ENCODE results near the gene KLHL12.

The KLHL12 gene

GRCh38 chr1:202926581-202927491 is at the start of gene KLHL12:
Gene KLHL12 (minus strand): TSS chr1:202927234. CDS start chr1:202925162, 2,072 bp downstream.
- DNase-seq (ENCODE audit: low read depth), result peak; percentile 83

- no peak for DNase-seq (ENCODE audit: low read depth)
Measured at GRCh38 chr1:202976633-202977032, 49.6 kb upstream of the KLHL12 start.

- no peak for DNase-seq (ENCODE audit: low read depth)
Measured at GRCh38 chr1:202974856-202975255, 47.8 kb upstream of the KLHL12 start.

- DNase-seq (ENCODE audit: low read depth), result no peak
Measured at GRCh38 chr1:202972046-202972445, 45.0 kb upstream of the KLHL12 start.

- DNase-seq (ENCODE audit: low read depth), result peak; percentile 8
Measured at GRCh38 chr1:202968895-202969295, 41.9 kb upstream of the KLHL12 start.

- no peak for DNase-seq (ENCODE audit: low read depth)
Measured at GRCh38 chr1:202968351-202968750, 41.3 kb upstream of the KLHL12 start.

- no peak for DNase-seq (ENCODE audit: low read depth)
Measured at GRCh38 chr1:202967684-202968281, 40.7 kb upstream of the KLHL12 start.

GRCh38 chr1:202966006-202966898 is 39.2 kb upstream of the KLHL12 start:
- DNase-seq (ENCODE audit: low read depth), result no peak

- DNase-seq (ENCODE audit: low read depth), result no peak
Measured at GRCh38 chr1:202965422-202965821, 38.4 kb upstream of the KLHL12 start.

- DNase-seq (ENCODE audit: low read depth), result no peak
Measured at GRCh38 chr1:202964791-202965410, 37.9 kb upstream of the KLHL12 start.

- DNase-seq (ENCODE audit: low read depth), result no peak
Measured at GRCh38 chr1:202961220-202961880, 34.3 kb upstream of the KLHL12 start.

GRCh38 chr1:202959276-202959620 is 32.2 kb upstream of the KLHL12 start:
- DNase-seq (ENCODE audit: low read depth), result peak; percentile 30

GRCh38 chr1:202958544-202959275 is 31.7 kb upstream of the KLHL12 start:
- no peak for DNase-seq (ENCODE audit: low read depth)

- peak; percentile 40 for DNase-seq (ENCODE audit: low read depth)
Measured at GRCh38 chr1:202957733-202958543, 30.9 kb upstream of the KLHL12 start, which contains the start of gene ADIPOR1. Gene ADIPOR1 (minus strand): TSS chr1:202958312. CDS start chr1:202951070, 7,242 bp downstream.

GRCh38 chr1:202956969-202957368 is 29.9 kb upstream of the KLHL12 start:
- DNase-seq (ENCODE audit: low read depth), result no peak

- DNase-seq (ENCODE audit: low read depth), result no peak
Measured at GRCh38 chr1:202954057-202954745, 27.2 kb upstream of the KLHL12 start.

- no peak for DNase-seq (ENCODE audit: low read depth)
Measured at GRCh38 chr1:202953392-202953791, 26.4 kb upstream of the KLHL12 start.

- no peak for DNase-seq (ENCODE audit: low read depth)
Measured at GRCh38 chr1:202952818-202953217, 25.8 kb upstream of the KLHL12 start.

GRCh38 chr1:202952099-202952498 is 25.1 kb upstream of the KLHL12 start:
- no peak for DNase-seq (ENCODE audit: low read depth)

Measured in HS-27A (cell line).